ENCODE measurements around the gene BCL7C. TPM values are rescaled to one million over a fixed set of nuclear protein-coding genes. Genes with fewer than 3 reads are reported as not detected.

The BCL7C gene
- total RNA-seq, 1 donor from 2014 or later, result 34.2 TPM

DNA sequence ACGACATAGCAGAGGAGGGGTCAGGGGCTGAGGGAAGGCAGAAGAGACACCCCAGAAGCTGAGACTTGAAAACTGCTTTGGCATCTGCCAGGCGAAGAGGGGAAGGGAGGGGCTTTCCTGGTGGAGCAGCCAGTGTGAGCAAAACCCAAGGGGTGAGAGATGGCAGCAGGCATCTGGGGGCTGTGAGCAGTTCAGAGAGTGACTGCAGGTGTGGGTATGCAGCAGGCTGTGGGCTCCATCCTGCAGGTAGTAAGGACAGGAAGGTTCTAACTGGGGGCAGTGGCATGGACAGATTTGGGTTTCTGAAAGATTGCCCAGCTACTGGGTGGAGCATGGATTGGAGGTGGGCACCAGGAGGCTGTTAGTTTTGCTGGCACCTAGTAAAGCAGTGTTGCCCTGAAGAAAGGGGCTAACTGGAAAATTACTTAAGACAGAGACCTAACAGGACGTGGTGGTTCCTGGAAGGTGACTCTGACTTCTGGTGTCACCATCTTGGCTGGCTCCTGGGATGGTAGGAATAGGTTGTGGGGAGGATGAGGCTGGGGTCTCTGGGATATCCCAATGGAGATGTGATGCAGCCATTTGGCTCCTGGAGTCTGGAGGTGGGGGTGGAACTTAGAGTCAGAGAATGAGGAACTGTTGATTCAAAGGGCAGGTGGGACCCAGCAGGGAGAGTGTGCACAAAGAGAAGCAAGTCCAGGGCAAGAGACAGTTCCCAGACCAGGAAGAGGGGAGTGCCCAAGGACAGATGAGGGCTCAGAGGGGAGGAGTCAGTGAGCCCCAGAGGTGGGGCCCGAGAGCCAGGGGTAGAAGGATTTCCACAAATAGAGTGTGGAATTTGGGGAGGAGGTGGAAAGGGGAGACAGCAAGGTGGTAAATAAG lies 11.2 kb downstream of the BCL7C start:
- peaks cover 14% of the 10 kb centered on the region for H3K36me3 Mint-ChIP-seq (ENCODE audit: insufficient read depth)
- H3K4me3 Mint-ChIP-seq (ENCODE audit: low read depth), result no peak overlapping the region
- TF ChIP-seq, protein P1, sequence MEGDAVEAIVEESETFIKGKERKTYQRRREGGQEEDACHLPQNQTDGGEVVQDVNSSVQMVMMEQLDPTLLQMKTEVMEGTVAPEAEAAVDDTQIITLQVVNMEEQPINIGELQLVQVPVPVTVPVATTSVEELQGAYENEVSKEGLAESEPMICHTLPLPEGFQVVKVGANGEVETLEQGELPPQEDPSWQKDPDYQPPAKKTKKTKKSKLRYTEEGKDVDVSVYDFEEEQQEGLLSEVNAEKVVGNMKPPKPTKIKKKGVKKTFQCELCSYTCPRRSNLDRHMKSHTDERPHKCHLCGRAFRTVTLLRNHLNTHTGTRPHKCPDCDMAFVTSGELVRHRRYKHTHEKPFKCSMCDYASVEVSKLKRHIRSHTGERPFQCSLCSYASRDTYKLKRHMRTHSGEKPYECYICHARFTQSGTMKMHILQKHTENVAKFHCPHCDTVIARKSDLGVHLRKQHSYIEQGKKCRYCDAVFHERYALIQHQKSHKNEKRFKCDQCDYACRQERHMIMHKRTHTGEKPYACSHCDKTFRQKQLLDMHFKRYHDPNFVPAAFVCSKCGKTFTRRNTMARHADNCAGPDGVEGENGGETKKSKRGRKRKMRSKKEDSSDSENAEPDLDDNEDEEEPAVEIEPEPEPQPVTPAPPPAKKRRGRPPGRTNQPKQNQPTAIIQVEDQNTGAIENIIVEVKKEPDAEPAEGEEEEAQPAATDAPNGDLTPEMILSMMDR (IDR thresholded peaks at IDR 0.05; ENCODE audit: unreplicated experiment), result no peak
- no peaks in the 10 kb centered on the region for H3K27me3 Mint-ChIP-seq
- no peaks in the 10 kb centered on the region for H3K4me1 Mint-ChIP-seq (ENCODE audit: low read depth)
- H3K9me3 Mint-ChIP-seq (ENCODE audit: low read depth), result no peaks in the 10 kb centered on the region
- DNase-seq (ENCODE audit: low spot score, unreplicated experiment), result no peak
- H3K27ac Mint-ChIP-seq, result peak overlapping the region; percentile 23

DNA sequence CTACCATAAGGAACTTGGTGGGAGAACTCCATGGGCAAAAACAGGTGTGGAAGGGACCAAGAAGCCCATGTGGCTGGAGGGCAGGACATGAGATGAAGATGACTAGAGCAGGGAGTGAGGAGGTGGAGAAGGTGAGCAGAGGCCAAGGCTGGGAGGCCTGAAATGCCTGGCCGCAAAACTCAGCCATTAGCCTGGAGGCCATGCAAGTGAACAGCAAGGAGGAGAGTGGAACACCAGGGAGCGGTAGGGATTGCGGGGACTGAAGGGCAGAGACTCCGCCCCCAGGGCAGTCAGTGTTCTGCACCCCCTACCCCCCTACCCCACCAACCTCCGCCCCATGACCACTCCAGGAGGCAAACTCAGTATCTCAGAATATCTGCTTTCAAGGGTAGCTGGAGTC lies 17.0 kb downstream of the BCL7C start:
- DNase-seq (ENCODE audit: low spot score, unreplicated experiment), result no peak

DNA sequence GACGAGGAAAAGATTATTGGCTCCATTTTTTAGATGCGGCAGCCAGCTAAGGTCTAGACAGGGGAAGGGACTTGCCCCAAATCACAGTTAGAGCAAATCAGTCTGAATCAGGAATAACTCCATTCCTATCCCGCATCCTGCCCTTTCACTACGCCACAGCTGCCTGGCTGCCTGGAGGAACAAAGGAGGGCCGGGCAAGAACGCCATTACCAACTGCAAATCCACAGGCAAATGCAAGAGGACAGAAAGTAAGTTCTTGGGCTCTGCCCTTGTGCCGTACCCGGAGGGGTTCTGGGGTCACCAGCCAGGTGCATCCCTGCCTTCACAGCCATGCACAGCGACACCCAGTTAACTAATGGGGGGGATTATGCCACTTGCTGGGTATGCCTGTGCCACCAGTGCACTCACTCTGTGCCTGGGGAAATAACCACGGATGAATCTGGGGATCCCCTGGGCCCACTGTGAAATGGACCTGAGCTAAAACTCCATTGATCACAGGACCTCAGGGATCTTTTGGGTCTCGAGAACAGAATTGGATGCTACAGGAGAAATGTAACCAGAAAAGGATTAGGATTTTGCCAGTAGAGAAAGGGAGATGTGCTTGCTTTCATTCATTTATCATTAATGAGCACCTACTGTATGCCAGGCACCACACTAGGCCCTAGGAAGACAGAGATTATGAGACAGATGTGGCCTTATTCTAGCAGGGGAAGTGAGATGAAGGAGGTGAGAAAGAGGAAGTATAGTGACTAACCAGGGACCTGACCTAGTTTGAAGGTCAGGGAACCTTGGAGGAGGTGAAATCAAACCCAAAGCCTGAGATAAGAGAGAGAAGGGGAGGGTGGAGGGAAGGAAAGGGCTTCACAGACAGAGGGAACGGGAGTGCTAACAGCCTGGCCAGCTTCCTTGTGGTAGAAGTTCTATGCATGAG lies 17.7 kb downstream of the BCL7C start:
- Mint-ChIP-seq H3K27me3 (no peaks in the 10 kb centered on the region), H3K9me3 (ENCODE audit: low read depth) (no peaks in the 10 kb centered on the region), H3K4me1 (ENCODE audit: low read depth) (peaks cover 13% of the 10 kb centered on the region), H3K27ac (peak overlapping the region; percentile 99), H3K4me3 (ENCODE audit: low read depth) (peak overlapping the region; percentile 93), H3K36me3 (ENCODE audit: insufficient read depth) (peaks cover 9% of the 10 kb centered on the region)
- TF ChIP-seq, protein P1 (IDR thresholded peaks at IDR 0.05; ENCODE audit: unreplicated experiment), result no peak
- DNase-seq (ENCODE audit: low spot score, unreplicated experiment), result no peak

More for the DNA sequence above, 17.0 kb downstream of the BCL7C start:
- Mint-ChIP-seq H3K4me1 (ENCODE audit: low read depth) (peaks cover 13% of the 10 kb centered on the region), H3K27me3 (no peaks in the 10 kb centered on the region), H3K27ac (peak overlapping the region; percentile 99), H3K9me3 (ENCODE audit: low read depth) (no peaks in the 10 kb centered on the region), H3K36me3 (ENCODE audit: insufficient read depth) (peaks cover 9% of the 10 kb centered on the region), H3K4me3 (ENCODE audit: low read depth) (peak overlapping the region; percentile 93)
- TF ChIP-seq, protein P1 (IDR thresholded peaks at IDR 0.05; ENCODE audit: unreplicated experiment), result peak; percentile 12

DNA sequence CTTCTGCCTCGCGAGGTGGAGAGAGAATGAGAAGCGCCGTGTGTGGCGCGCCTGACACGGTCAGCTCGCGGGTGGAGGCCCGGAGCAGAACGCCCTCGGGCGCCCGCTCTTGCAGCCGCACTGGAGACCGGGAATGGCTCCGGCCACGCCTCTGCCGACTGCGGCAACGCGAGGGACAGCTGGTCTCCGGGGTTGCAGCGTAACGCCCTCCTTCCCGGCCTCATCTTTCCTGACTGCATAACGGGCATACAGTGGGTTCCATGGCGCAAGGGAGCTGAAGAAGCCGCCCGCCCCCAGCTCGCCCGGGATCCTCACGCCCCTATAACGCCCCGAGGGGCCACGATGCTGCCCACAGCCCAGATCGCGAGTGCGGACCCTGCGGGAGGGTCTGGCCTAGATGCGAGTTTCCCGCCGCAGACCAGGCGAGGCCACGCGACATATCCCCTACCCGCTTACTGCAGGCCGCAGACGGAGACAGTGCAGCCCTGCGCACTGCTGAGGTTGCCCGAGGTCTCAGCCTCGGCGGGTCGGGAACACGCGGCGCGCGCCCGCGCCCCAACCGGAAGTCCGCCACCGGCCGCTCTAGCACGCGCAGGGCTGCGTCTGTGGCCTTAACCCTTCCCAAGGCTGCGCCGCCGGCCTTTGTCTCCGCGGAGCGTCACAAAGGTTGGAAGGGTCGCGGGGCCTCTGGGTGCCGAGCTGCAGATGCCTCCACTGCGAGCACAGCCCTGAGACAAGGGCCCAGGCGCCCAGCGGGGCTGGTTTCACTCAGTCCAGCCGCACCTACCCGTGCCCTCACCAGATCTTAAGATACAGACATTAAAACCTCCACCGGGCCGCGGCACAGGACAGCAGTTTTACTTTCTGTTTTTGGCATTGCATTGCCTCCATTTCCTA lies 18.8 kb downstream of the BCL7C start:
- Mint-ChIP-seq H3K4me1 (ENCODE audit: low read depth) (peaks cover 13% of the 10 kb centered on the region), H3K9me3 (ENCODE audit: low read depth) (no peaks in the 10 kb centered on the region), H3K4me3 (ENCODE audit: low read depth) (peak overlapping the region; percentile 93)

More for the DNA sequence above, 18.8 kb downstream of the BCL7C start:
- Mint-ChIP-seq H3K27ac (peak overlapping the region; percentile 99), H3K36me3 (ENCODE audit: insufficient read depth) (peaks cover 9% of the 10 kb centered on the region), H3K27me3 (no peaks in the 10 kb centered on the region)
- peak; percentile 83 for DNase-seq (ENCODE audit: low spot score, unreplicated experiment)
- TF ChIP-seq, protein P1 (IDR thresholded peaks at IDR 0.05; ENCODE audit: unreplicated experiment), result no peak
